CD4-positive, alpha-beta T cell treated with Interleukin-12 subunit alpha and Interleukin-12 subunit beta, for 1 hour (primary cell): Measurements from ENCODE around the gene DIRAS2.
"Not testable (repeated sequence)": the region's sequence is repeated elsewhere in the genome, so short reads cannot be mapped to it uniquely, and the experiment has no call there.

Source experiments
- DNase-seq: peaks from one replicate; pipeline ENCODE4 v3.0.0-alpha.2; 2020

Gene DIRAS2, protein sequence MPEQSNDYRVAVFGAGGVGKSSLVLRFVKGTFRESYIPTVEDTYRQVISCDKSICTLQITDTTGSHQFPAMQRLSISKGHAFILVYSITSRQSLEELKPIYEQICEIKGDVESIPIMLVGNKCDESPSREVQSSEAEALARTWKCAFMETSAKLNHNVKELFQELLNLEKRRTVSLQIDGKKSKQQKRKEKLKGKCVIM

DNA sequence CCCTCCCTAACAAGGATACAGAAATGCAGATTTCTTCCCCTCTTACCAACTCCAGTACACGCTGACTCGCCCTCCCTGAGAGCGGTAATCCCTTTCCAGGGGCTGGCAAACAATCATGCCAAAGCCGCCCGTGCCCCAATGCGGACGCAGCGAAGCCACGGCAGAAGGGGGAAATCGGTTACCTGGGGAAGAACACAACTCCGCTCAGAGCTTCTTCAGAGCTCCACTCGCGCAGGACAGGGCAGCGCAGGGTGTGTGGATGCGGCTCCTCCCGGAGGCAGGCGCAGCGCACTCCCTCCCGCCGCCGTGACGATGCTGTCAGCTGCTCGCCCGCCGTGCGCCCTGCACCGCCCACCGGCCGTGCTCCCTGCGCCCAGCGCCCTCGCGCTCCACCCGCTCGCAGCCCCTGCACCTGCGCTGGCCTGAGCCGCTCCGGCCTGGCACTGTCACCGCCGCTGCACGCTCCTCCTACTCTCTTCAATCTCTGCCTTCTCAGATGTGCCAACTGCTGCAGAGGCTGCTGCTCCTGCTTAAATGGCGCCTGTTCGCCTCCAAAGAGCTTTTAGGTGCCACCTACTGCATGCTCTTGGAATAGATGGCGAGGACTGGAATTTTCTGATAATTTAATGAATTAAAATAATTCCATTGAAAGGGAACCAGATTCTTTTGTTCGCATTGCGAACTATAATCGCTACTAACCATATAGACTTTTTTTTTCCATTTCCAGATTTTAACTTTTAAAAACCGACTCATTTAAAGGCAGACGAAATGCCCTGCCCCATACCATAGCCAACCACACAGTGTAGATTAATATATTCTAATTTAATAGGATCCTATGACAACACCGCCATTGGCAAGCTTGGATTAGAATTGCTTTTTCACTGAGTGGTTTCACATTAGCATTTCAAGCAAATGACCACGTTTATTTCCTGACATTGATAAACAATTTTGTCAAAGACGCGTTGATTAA lies at the start of gene DIRAS2:
Gene DIRAS2, minus strand, starts transcription at position 255 of the 970 bp plus-strand sequence. CDS start 28,997 bp downstream, outside the sequence.
- no peak for DNase-seq

DNA sequence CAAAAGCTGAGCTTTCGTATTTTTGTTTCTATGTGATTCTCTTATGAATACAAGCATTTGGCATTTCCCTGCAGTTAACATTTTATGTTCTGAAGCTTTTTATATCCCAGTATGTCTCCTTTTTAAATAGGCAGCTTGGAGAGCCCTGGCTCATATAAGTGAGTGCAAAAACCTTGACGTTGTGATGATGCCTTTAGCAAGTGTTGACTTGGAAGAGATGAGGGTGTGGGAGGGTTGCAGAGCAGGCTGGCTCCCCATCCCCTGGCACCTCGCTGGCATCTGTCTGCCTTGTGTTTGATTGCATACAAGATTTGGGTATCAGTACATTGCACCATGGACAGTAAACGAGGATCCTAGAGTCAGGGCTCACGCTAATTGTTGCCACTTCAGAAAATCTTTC lies 42.1 kb upstream of the DIRAS2 start:
- no peak for DNase-seq

DNA sequence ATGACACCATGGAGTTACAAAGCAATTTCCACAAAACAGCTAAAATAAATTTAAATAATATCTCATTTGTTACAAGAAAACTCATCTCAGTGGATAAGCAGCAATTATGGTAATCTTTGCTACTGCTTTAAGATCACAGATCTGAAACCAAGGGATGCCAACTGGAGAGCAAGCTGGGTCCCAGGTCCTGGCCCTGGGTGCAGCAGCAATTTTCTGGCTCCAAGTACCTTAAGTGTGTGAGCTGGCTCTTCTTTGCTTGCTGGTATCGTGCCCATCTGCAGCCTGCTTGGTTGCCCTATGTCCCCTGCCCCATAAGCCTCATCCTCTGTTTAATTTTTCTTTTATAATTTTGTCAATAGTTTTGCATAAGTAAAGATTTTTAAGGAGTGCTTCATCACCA lies 41.5 kb upstream of the DIRAS2 start:
- no peak for DNase-seq

DNA sequence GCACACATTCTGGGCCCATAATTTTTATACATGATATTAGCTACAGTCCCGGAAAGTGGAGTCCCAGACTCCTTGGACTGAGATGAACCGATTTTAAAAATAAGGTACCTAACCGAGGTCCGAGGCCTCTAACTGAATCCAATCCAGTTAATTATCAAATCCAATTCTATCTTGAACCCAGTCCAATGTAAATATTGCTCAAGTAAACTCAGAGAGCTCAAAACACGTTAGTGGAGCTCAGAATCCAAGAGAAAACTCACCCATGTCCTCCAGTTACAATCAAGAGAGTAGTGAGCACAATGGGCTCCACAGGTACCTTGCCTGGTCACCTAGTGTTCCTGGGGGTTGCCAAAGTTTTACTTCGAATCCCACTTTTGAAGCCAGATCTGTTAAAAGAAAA lies 37.9 kb upstream of the DIRAS2 start:
- no peak for DNase-seq

DNA sequence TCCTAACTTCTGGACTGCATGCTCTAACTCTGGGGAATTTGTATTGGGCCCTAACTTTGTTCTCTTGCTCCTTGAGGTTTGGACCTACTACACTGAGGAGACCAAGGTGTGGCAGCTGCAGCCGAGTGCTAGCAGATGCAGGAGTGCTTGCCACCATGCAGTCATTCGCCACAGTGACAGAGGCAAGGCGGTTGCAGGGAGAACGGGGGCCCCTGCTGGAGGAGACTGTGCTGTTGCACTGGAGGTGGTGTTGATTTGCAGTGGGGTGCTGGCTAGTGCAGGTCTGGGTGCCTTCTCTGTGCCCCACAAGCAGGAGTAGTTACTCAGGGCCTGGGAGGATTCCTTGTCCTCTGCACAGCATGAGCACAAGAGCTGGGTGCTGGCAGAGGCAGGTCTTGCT lies 22.4 kb upstream of the DIRAS2 start:
- DNase-seq = no peak

DNA sequence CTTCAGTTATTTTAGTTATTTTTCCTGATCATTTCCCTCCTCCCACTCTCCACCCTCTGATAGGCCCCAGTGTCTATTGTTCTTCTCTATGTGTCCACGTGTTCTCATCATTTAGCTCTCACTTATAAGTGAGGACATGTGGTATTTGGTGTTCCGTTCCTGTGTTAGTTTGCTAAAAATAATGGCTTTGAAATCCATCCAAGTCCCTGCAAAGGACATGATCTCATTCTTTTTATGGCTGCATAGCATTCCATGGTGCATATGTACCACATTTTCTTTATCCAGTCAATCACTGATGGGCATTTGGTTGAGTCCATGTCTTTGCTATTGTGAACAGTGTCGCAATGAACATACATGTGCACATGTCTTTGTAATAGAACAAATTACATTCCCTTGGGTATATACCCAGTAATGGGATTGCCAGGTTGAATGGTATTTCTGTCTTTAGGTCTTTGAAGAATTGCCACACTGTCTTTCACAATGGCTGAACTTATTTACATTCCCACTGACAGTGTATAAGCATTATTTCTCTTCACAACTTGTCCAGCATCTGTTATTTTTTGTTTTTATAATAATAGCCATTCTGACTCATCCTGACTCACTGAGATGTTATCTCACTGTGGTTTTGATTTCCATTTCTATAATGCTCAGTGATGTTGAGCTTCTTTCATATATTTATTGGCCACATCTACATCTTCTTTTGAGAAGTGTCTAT lies 17.2 kb upstream of the DIRAS2 start:
- no peak for DNase-seq

DNA sequence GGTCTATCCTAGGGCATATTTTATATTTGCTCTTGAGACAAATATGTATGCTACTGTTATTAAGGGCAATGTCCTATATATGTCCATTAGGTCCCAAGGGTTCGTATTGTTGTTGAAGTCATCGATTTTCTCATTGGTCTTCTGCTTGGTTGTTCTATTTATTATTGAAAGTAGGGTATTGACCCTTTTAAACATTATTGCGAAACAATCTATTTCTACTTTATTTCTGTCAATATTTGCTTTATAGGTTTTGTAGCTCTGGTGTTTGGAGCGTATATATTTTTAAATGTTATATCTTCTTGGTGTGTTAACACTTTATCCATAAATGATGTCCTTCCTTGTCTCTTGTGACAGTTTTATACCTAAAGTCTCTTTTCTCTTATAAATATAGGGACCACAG lies 16.2 kb upstream of the DIRAS2 start:
- no peak for DNase-seq

DNA sequence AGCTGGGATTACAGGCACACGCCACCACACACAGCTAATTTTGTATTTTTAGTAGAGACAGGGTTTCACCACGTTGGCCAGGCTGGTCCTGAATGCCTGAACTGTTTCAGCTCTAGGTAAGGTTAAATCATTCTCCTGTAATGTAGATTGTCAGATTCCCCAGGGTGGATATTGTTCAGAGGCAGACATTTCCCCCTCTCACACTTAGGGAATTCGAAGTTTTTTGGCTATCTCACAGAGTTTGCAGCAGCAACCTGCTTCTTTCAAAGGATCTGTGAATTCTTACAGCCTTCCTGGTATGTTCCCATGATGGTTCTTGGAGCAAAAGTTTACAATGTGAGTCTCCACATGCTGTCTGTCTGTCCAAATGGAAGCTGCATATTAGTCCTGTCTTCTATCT lies 15.6 kb upstream of the DIRAS2 start:
- DNase-seq = no peak

DNA sequence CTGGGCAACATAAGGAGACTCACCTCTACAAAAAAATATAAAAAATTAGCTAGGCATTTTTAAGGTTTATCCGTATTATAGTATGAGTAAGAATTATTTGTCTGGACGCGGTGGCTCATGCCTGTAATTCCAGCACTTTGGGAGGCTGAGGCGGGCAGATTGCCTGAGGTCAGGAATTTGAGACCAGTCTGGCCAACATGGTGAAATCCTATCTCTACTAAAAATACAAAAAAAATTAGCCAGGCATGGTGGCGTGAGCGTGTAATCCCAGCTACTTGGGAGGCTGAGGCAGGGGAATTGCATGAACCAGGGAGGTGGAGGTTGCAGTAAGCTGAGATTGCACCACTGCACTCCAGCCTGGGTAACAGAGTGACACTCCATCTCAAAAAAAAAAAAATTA lies 14.3 kb upstream of the DIRAS2 start:
- DNase-seq = not testable (repeated sequence)

DNA sequence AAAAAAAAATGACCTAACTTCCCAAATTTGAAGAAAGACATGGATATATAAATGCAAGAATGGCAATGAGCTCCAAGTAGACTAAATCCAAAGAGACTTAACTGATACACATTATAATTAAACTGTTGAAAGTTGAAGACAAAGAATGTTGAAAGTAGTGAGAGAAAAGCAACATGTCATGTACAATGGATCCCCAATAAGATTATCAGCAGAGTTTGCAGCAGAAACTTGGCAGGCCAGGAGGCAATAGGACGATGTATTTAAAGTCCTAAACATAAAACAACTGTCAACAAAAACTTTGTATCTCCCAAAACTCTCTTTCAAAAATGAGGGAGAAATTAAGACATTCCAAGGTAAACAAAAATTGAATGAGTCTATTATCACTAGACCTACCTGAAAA lies 8.6 kb upstream of the DIRAS2 start:
- DNase-seq = no peak

DNA sequence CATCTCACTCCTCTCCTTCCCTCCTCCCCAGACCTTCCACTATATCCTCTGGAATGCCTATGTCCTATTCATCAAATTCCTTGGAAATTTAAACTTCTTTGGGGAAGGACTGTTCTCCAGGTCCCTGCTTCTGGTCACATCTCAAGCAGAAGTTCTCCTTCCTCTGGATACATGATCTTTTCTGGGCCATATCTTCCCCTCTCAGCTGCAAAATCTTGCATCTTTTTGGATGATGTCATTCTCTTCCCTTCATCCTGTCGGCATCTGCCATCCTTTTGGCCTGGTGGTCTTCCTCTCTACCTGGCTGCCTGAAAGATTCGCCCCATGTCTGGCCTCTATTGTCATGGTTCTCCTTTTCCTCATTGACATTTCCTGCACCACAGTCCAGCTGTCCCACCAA lies 5.2 kb upstream of the DIRAS2 start:
- no peak for DNase-seq

DNA sequence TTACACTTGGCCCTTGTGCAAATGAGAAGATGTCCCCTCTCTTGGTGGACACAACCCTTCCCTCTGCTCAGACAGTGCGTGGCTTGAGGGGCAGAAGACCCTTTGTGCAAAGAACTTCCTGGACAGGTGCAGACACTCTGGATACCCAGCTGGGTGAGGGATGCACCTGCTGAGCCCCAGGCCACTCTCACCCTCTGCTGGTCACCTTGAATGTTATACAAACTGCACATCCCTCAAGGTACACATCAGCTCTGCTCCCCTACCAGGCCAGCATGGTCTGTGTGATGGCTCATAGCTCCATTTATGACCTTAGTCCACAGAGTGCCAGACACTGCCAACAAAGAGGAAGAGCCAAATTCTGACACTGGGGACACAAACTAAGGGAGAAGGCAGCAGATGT lies 3.1 kb upstream of the DIRAS2 start:
- no peak for DNase-seq

DNA sequence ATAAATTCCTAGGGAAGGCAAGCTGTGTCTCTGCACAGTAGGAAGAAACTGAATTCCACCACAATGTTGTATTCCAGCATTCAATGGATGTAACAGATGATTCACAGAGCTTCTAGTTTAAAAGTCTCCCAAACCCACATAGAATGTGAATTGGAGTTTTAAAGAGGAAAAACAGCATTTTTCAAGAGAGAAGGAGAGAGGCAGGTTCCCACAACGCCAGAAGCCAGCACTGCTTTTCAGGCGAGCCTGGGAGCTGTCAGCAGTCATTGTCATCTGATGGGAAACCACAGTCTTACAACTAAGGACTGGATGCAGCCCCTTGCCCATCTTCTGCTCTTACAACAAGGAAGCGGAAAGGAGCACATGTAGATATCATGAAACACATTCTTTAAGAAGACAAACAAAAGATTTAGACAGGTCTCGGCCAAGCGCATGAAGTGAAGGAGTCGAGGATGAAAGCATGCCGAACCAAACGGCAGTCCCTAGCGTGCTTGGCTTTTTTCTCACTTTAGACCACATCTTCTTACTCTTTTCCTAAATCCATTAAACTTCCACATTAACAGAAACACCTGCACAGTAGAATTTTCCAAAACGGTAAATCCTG lies 638 bp downstream of the DIRAS2 start:
- DNase-seq = no peak

DNA sequence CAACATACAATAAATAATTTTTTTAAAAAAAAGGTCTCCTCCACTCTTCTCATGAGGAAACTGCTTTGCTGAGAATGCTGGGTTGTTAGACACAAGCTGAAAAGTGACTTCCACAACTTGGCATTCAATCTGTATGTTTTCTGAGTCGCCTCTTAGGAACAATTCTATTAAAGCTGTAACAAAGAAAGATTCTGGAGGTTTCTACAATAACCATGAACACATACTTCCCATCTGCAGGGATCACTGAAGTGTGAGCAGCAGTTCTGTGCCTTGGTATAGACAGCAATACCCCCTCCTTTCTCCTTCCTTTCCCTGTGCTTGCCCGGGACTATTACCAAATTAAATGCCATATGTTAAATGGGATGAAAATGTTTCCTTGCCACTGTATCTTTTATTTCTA lies 1.5 kb downstream of the DIRAS2 start:
- DNase-seq = no peak

DNA sequence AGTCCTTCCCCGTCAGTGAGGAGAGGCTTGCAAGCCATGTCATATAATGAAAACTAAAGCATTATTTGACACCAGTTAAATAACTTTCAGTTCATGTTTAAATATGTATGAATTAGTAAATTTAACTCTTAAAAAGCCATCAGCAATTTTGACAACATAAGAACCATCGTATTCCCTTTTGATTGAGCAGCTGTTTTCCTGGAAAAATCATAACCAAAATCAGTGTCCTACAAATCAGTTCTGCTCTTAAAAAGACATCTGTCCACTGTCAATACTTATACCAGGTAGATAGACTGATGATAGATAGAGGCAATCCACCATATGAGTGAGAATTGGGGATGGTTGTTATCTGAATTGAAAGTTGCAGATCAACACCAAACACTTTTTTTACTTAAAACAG lies 2.3 kb downstream of the DIRAS2 start:
- DNase-seq = no peak

DNA sequence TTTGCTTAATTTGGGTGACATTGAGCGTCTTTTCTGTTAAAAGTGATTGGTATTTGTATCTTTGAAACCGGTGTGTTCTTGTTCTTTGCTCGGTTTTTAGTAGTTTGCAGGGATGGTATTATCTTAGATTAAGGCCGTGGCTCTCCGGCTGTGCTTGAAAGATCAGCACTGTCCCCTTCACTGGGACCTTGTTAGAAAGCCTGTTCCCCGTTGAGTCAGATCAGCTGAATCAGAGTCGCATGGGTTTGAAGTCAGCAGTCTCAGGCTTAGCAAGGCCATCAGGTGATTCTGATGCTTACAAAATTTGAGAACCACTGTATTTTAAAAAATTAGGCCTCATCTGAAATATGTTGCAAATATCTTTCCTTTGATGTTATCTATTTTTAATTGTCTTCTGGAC lies 5.0 kb downstream of the DIRAS2 start:
- no peak for DNase-seq

DNA sequence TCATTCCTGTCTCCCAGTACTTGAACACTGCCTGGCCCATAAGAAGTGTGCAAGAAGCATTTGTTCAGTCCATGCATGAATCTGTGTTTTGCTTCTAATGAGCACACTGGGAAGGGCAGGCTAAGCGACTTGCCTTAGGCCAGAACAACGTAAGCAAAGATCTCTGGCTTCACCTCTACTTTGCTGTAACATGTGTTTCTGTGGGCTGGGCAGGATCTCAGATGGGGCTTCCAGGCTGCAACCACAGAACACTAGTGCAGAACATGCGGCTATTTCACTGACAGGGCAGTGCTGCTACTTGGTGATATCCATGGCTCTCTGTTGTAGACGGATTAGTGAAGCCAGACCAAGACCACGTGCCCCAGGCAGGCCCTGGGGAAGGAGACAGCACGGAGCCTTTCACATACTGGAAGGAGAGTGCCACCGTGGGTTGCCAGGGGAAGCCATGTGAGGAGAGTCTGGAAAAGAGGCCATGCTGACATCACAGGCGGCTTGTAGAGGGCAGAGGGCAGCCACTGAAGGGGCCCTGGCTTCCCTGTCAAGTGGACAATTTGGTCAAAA lies 9.9 kb downstream of the DIRAS2 start:
- no peak for DNase-seq

DNA sequence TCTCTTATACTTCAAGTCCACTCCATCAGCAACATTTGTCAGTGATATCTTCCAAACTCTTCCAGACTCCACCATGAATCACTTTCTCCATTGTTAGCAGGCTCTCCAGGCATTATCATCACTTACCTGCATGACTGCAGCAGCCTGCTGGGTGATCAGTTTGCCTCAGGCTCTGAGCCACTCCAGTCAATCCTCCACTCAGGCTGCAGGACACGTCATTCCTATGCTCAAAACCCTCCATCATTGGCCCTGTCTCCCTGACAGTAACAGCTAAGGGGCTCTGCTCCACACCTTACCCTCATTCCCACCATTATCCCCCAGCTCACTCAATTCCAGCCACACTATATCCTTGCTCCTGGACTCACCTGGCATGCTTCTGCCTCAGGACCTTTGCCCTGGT lies 10.7 kb downstream of the DIRAS2 start:
- DNase-seq = no peak

DNA sequence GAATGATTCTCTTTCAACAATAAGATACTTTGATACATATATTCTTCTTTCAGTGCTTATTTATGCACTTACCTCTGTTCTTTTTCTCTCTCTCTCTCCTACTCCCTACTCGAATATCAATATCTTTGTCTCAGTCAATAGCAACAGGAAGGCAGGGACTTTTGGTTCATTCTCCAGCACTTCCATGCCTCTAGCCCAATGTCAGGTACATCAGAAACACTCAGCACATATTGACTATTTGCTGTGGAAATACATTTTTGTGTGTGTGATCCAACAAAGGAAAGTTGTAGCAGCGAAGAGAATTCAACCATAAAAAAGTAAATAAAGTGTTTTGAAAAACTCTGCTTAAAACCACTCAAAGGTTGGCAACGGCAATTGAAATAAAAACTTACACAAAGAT lies 12.6 kb downstream of the DIRAS2 start:
- no peak for DNase-seq

DNA sequence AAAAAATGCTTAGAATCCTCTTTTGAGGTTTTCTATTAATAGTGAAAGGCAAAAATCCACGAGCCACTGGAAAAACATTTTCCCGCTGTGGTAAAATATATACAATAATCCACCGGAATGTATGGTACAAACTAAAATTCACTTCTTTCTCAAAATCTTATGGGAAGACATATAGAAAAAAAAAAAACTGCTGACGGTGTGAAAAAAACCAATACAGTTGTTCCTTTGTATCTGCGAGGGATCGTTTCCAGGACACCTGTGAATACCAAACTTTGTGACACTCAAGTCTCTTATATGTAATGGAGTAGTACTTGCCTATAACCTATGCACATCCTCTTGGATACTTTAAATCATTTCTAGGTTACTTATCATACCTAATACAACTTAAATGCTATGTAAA lies 13.3 kb downstream of the DIRAS2 start:
- DNase-seq = no peak

DNA sequence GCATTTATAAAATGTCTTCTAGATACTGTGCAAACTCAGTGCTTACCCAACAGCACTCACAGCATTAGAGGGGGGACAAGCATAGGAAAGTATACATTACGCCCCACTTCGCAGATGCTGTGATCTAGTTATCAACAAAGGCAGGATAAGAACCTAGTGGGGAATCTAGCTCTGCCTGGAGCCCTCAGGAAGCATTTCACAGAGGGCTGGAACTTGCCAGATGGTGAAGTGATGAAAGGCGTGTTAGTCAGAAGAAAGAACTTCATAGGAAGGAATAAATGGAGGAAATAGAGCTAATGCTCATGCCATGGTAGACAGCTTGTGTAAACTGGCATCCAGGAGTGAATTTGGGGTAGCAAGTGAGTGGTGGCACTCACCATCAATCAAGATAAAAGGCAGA lies 25.8 kb downstream of the DIRAS2 start:
- no peak for DNase-seq

DNA sequence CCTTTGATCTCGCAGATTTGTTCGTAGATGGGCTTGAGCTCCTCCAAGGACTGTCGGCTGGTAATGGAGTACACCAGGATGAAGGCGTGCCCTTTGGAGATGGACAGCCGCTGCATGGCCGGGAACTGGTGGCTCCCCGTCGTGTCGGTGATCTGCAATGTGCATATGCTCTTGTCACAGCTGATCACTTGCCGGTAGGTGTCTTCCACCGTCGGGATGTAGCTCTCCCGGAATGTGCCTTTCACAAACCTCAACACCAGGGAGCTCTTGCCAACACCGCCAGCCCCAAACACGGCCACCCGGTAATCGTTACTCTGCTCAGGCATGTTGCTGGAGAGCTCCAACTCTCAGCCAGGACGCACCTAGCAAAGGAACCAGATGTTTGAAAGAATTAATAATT lies 29.1 kb downstream of the DIRAS2 start:
- DNase-seq = no peak

DNA sequence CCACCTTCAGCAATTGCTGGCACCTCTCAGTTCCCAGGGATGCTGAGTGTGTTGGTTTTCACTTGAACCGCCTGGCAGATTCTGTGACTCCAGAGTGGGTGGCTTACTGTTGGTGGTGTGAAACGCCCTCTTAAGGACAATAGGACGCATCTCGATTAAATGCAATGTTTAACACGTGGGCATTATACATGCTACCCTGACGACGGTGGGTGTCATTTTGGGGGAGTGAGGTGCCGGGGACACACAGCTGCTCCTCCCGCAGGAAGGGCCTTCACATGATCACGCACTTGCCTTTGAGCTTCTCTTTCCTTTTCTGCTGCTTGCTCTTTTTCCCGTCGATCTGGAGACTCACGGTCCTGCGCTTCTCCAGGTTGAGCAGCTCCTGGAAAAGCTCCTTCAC lies 29.7 kb downstream of the DIRAS2 start:
- no peak for DNase-seq
